Activated CD8-positive, alpha-beta T cell treated with anti-CD3 and anti-CD28 coated beads for 36 hours (primary cell): ENCODE measurements around the gene KMT2A. TPM values are rescaled to one million over a fixed set of nuclear protein-coding genes. Genes with fewer than 3 reads are reported as not detected.

Source experiments
- total RNA-seq, 2 experiments: library from RNA; stranded (reverse); gene quantifications; one replicate each; pipeline ENCODE4 v1.2.3, GENCODE V29; 2021

KMT2A gene
- total RNA-seq, 2 experiments from 2014 or later: 68.8 to 75.0 TPM

Other genes starting within 250 kb of the KMT2A start
- 100 to 1,000 TPM; 236 to 251 TPM for gene JAML, start 211.5 kb upstream of the KMT2A start, total RNA-seq
- 10 to 100 TPM; 51.1 to 51.7 TPM for gene MPZL3, start 184.1 kb upstream of the KMT2A start, total RNA-seq
- 10 to 100 TPM; 26.2 to 31.0 TPM for gene MPZL2, start 172.2 kb upstream of the KMT2A start, total RNA-seq
- 100 to 1,000 TPM; 372 to 387 TPM for gene CD3E, start 131.8 kb upstream of the KMT2A start, total RNA-seq
- 100 to 1,000 TPM; 316 to 325 TPM for gene CD3D, start 93.8 kb upstream of the KMT2A start, total RNA-seq
- 100 to 1,000 TPM; 116 to 118 TPM for gene CD3G, start 92.1 kb upstream of the KMT2A start, total RNA-seq
- gene UBE4A, start 76.9 kb upstream of the KMT2A start, total RNA-seq: 10 to 100 TPM; 40.2 to 40.5 TPM
- 100 to 1,000 TPM; 237 to 249 TPM for gene ATP5MG, start 34.9 kb upstream of the KMT2A start, total RNA-seq
- under 1 TPM; 0.36 to 0.43 TPM for gene TTC36, start 91.0 kb downstream of the KMT2A start, total RNA-seq
- gene TMEM25, start 94.7 kb downstream of the KMT2A start, total RNA-seq: 10 to 100 TPM in 1 of 2 experiments, 1 to 10 TPM in 1; 9.8 to 15.0 TPM
- gene IFT46, start 129.4 kb downstream of the KMT2A start, total RNA-seq: 10 to 100 TPM; 14.9 to 16.0 TPM
- 100 to 1,000 TPM; 134 to 135 TPM for gene ARCN1, start 135.9 kb downstream of the KMT2A start, total RNA-seq
- gene PHLDB1, start 171.1 kb downstream of the KMT2A start, total RNA-seq: 1 to 10 TPM; 3.0 to 5.1 TPM
- not detected for gene TREH, start 243.2 kb downstream of the KMT2A start, total RNA-seq